Neural cell (in vitro differentiated cells): Measurements from ENCODE around the gene PDAP1. TPM values are rescaled to one million over a fixed set of nuclear protein-coding genes. Genes with fewer than 3 reads are reported as not detected.

ENCODE experiments used
- H2AFZ ChIP-seq: fragments of 200-600, 300-800 bp; sonication (generic), shearing (Covaris generic); 2 replicates; pipeline ENCODE4 v1.6.0; 2014; ENCODE audit warnings: low read depth, mild to moderate bottlenecking, antibody characterized with exemption, low read length, moderate library complexity
- H3F3A ChIP-seq: fragments of 200-600 bp; shearing (Covaris generic); 2 replicates; pipeline ENCODE4 v1.6.1; 2016; ENCODE audit warnings: mild to moderate bottlenecking, moderate library complexity, mixed read lengths, antibody characterized with exemption, low read length; ENCODE audit not compliant: insufficient read depth, poor library complexity, severe bottlenecking
- H3K27ac ChIP-seq: fragments of 200-600, 300-800 bp; sonication (generic), shearing (Covaris generic); 2 replicates; pipeline ENCODE4 v1.5.1; 2014; ENCODE audit warnings: mild to moderate bottlenecking, low read length, moderate library complexity
- H3K27me3 ChIP-seq: fragments of 300-800, 200-600 bp; sonication (generic), shearing (Covaris generic); 2 replicates; pipeline ENCODE4 v1.6.0; 2014; ENCODE audit warnings: mild to moderate bottlenecking, low read depth, low read length, moderate library complexity; ENCODE audit not compliant: insufficient read depth
- H3K36me3 ChIP-seq: fragments of 300-800, 200-600 bp; sonication (generic), shearing (Covaris generic); 2 replicates; pipeline ENCODE4 v1.5.1; 2014; ENCODE audit warnings: mild to moderate bottlenecking, antibody characterized with exemption, low read length, moderate library complexity; ENCODE audit not compliant: insufficient read depth
- H3K4me2 ChIP-seq: fragments of 300-800, 200-600 bp; sonication (generic), shearing (Covaris generic); 2 replicates; pipeline ENCODE4 v1.6.0; 2014; ENCODE audit warnings: mild to moderate bottlenecking, low read length
- H3K4me3 ChIP-seq: fragments of 300-800, 200-600 bp; sonication (generic), shearing (Covaris generic); 2 replicates; pipeline ENCODE4 v1.5.1; 2014; ENCODE audit warnings: mild to moderate bottlenecking, low read length, moderate library complexity
- H3K79me2 ChIP-seq: fragments of 200-600 bp; shearing (Covaris generic); replicated peaks from 2 replicates; pipeline ENCODE4 v1.6.0; 2014; ENCODE audit warnings: mild to moderate bottlenecking, low read length, moderate library complexity; ENCODE audit not compliant: insufficient read depth
- H3K9ac ChIP-seq: fragments of 300-800, 200-600 bp; sonication (generic), shearing (Covaris generic); 2 replicates; pipeline ENCODE4 v1.6.1; 2016; ENCODE audit warnings: mild to moderate bottlenecking, low read length, mixed read lengths
- H3K9me2 ChIP-seq: fragments of 200-600 bp; shearing (Covaris generic); 2 replicates; pipeline ENCODE4 v1.6.1; 2016; ENCODE audit warnings: mild to moderate bottlenecking, low read length, mixed read lengths; ENCODE audit not compliant: insufficient read depth
- H3K9me3 ChIP-seq: fragments of 200-600, 300-800 bp; sonication (generic), shearing (Covaris generic); 2 replicates; pipeline ENCODE4 v1.6.1; 2016; ENCODE audit warnings: mild to moderate bottlenecking, mixed run types, low read length, moderate library complexity, mixed read lengths
- H4K20me1 ChIP-seq: fragments of 200-600 bp; shearing (Covaris generic); 2 replicates; pipeline ENCODE4 v1.6.1; 2016; ENCODE audit warnings: mild to moderate bottlenecking, mixed run types; ENCODE audit not compliant: insufficient read depth
- CTCF ChIP-seq: fragments of 450-650 bp; IDR thresholded peaks from 2 replicates; pipeline ENCODE4 v1.5.1; 2014; ENCODE audit warnings: antibody characterized with exemption, mild to moderate bottlenecking, moderate library complexity; ENCODE audit not compliant: poor library complexity, severe bottlenecking
- EP300 ChIP-seq: fragments of 450-650 bp; conservative IDR thresholded peaks from 2 replicates; pipeline ENCODE4 v1.6.1; 2014; ENCODE audit warnings: antibody characterized with exemption, mild to moderate bottlenecking, moderate library complexity; ENCODE audit not compliant: poor library complexity, severe bottlenecking
- EZH2 ChIP-seq: fragments of 200-600, 300-800 bp; shearing (Covaris generic), sonication (generic); IDR thresholded peaks from 2 replicates; pipeline ENCODE4 v1.6.1; 2014; ENCODE audit warnings: antibody characterized with exemption, low read length, borderline replicate concordance, mild to moderate bottlenecking; ENCODE audit not compliant: insufficient read depth, poor library complexity, severe bottlenecking
- MXI1 ChIP-seq: fragments of 450-650 bp; conservative IDR thresholded peaks from 2 replicates; pipeline ENCODE4 v1.6.1; 2014; ENCODE audit warnings: antibody characterized with exemption, mild to moderate bottlenecking; ENCODE audit not compliant: poor library complexity, severe bottlenecking
- POLR2AphosphoS5 ChIP-seq: IDR thresholded peaks from 2 replicates; pipeline ENCODE4 v1.6.1; 2012
- RAD21 ChIP-seq: fragments of 450-650 bp; conservative IDR thresholded peaks from 2 replicates; pipeline ENCODE4 v1.6.1; 2014; ENCODE audit warnings: antibody characterized with exemption, mild to moderate bottlenecking, moderate library complexity
- SMC3 ChIP-seq: fragments of 450-650 bp; conservative IDR thresholded peaks from 2 replicates; pipeline ENCODE4 v1.6.1; 2014; ENCODE audit warnings: antibody characterized with exemption, mild to moderate bottlenecking, moderate library complexity; ENCODE audit not compliant: poor library complexity
- TAF1 ChIP-seq: IDR thresholded peaks from 2 replicates; pipeline ENCODE4 v1.6.1; 2012; ENCODE audit warnings: low read depth
- polyA plus RNA-seq: library from polyadenylated mRNA; depleted of rRNA; stranded (reverse); fragments of >200 nt; gene quantifications from 2 replicates; pipeline ENCODE4 v1.2.3, GENCODE V29; 2014
- TF ChIP-seq, protein P1 (sequence below): IDR thresholded peaks from 2 replicates; pipeline ENCODE4 v1.6.1; 2012; ENCODE audit warnings: borderline replicate concordance

The PDAP1 gene
- polyA plus RNA-seq, 1 donor from 2014 or later = 185 TPM

- Histone ChIP-seq H3K27me3 (no peaks in the 10 kb centered on the region), H3K79me2 (no peaks in the 10 kb centered on the region), H3K9me3 (no peaks in the 10 kb centered on the region), H3K4me2 (no peak overlapping the region), H3K4me3 (no peak overlapping the region), H2AFZ (no peak overlapping the region), H4K20me1 (no peaks in the 10 kb centered on the region), H3F3A (no peaks in the 10 kb centered on the region), H3K36me3 (no peaks in the 10 kb centered on the region), H3K27ac (no peak overlapping the region), H3K9me2 (no peaks in the 10 kb centered on the region), H3K9ac (no peak overlapping the region)
- TF ChIP-seq POLR2AphosphoS5 = no peak
- no peak for TF ChIP-seq TAF1
- TF ChIP-seq, protein P1, sequence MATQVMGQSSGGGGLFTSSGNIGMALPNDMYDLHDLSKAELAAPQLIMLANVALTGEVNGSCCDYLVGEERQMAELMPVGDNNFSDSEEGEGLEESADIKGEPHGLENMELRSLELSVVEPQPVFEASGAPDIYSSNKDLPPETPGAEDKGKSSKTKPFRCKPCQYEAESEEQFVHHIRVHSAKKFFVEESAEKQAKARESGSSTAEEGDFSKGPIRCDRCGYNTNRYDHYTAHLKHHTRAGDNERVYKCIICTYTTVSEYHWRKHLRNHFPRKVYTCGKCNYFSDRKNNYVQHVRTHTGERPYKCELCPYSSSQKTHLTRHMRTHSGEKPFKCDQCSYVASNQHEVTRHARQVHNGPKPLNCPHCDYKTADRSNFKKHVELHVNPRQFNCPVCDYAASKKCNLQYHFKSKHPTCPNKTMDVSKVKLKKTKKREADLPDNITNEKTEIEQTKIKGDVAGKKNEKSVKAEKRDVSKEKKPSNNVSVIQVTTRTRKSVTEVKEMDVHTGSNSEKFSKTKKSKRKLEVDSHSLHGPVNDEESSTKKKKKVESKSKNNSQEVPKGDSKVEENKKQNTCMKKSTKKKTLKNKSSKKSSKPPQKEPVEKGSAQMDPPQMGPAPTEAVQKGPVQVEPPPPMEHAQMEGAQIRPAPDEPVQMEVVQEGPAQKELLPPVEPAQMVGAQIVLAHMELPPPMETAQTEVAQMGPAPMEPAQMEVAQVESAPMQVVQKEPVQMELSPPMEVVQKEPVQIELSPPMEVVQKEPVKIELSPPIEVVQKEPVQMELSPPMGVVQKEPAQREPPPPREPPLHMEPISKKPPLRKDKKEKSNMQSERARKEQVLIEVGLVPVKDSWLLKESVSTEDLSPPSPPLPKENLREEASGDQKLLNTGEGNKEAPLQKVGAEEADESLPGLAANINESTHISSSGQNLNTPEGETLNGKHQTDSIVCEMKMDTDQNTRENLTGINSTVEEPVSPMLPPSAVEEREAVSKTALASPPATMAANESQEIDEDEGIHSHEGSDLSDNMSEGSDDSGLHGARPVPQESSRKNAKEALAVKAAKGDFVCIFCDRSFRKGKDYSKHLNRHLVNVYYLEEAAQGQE = no peak
- TF ChIP-seq SMC3 = no peak
- no peak for TF ChIP-seq EZH2
- no peak for TF ChIP-seq MXI1
- no peak for TF ChIP-seq RAD21
- no peak for TF ChIP-seq EP300
- no peak for TF ChIP-seq CTCF
Measured at GRCh38 chr7:99398891-99399445, 9.4 kb downstream of the PDAP1 start.

- Histone ChIP-seq H3K36me3 (no peaks in the 10 kb centered on the region), H3K79me2 (no peaks in the 10 kb centered on the region), H3K4me3 (no peak overlapping the region), H3K27me3 (no peaks in the 10 kb centered on the region), H3K9me3 (no peaks in the 10 kb centered on the region), H3K27ac (no peak overlapping the region), H3K9ac (no peak overlapping the region), H3K9me2 (no peaks in the 10 kb centered on the region), H2AFZ (no peak overlapping the region), H3K4me2 (no peak overlapping the region), H4K20me1 (no peaks in the 10 kb centered on the region), H3F3A (no peaks in the 10 kb centered on the region)
- TF ChIP-seq CTCF (no peak), EP300 (no peak)
Measured at GRCh38 chr7:99397297-99397983, 11.0 kb downstream of the PDAP1 start.
